ENCODE results near the gene MYH11. TPM values are rescaled to one million over a fixed set of nuclear protein-coding genes. Genes with fewer than 3 reads are reported as not detected.
A peak's percentile ranks its signal among the peaks of the same experiment; 100 is the strongest.

MYH11 gene
- total and polyA plus RNA-seq, 2 of the 13 experiments (the other 11 are each of a cell fraction or from before 2014, with no cell fraction given): not detected

DNA sequence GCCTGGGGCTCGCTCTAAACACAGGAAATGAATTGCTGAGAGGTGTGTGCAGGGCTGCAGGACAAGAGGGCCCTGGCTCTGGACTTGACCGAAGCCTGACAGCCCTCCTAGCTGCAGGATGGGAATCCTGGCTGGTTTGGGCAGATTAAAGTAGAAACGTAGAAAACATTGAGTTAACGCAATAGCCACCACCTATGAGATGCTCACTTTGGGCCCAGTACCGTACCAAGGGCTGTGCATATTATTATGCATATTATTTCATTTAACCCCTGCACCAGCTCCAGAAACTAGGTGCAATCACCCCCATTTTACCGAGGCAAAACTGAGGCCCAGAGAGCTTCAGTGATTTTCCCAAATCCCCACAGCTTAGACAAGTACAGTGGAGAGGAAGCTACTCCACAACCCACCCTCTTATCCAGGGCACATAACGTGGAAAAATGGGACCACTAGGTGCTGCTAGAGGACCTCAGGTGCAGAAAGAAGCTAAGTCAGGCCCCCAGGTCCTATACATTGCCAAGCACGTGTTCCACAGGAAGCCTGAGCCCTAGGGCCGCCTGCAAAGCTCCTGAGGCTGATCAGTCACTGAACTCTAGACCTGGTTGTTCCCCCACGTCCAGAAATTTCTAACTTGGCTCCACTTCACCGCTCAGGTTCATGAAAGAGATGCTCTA lies 79.2 kb downstream of the MYH11 start (continued):
- TF ChIP-seq, protein P1, sequence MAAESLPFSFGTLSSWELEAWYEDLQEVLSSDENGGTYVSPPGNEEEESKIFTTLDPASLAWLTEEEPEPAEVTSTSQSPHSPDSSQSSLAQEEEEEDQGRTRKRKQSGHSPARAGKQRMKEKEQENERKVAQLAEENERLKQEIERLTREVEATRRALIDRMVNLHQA (CRISPR knock-in tag; IDR thresholded peaks at IDR 0.05): no peak
- TF ChIP-seq MAFK (conservative IDR thresholded peaks at IDR 0.05 in 1 of 2, IDR thresholded peaks at IDR 0.05 in 1 of 2; ENCODE audit: low read length in 2 of 2) (peak in 1 of 2 experiments; percentile 27; a peak in 1 of 4 replicates), TOE1 (CRISPR knock-in tag; IDR thresholded peaks at IDR 0.05) (no peak), YY1 (IDR thresholded peaks at IDR 0.05; ENCODE audit: insufficient read depth, insufficient replicate concordance, low read depth, low read length) (no peak), GPN1 (CRISPR knock-in tag; IDR thresholded peaks at IDR 0.05; ENCODE audit: borderline replicate concordance) (no peak), GTF3A (CRISPR knock-in tag; conservative IDR thresholded peaks at IDR 0.05) (no peak), ZNF670 (CRISPR knock-in tag; IDR thresholded peaks at IDR 0.05; ENCODE audit: borderline replicate concordance) (no peak), CREB1 (IDR thresholded peaks at IDR 0.05) (no peak), CREB1 (CRISPR knock-in tag; IDR thresholded peaks at IDR 0.05) (no peak), ZNF318 (CRISPR knock-in tag; IDR thresholded peaks at IDR 0.05) (no peak; the same call in 1 of the 2 replicates), MED1 (CRISPR knock-in tag; IDR thresholded peaks at IDR 0.05) (peak; percentile 62), ZBTB49 (CRISPR knock-in tag; IDR thresholded peaks at IDR 0.05; ENCODE audit: borderline replicate concordance) (no peak), MXI1 (IDR thresholded peaks at IDR 0.05; ENCODE audit: borderline replicate concordance, low read depth, low read length) (peak; percentile 37; the same call in 1 of the 3 replicates), ZMYM4 (CRISPR knock-in tag; IDR thresholded peaks at IDR 0.05) (no peak), ZHX1 (CRISPR knock-in tag; IDR thresholded peaks at IDR 0.05; ENCODE audit: low read depth) (no peak), CCAR2 (optimal IDR thresholded peaks at IDR 0.05; ENCODE audit: low read depth, low read length) (no peak)

Measured in HepG2 (cell line).